Fibroblast of lung (primary cell): Measurements from ENCODE around the gene SYT14.
"Not testable (repeated sequence)": the region's sequence is repeated elsewhere in the genome, so short reads cannot be mapped to it uniquely, and the experiment has no call there.

Source experiments
- EZH2 ChIP-seq: IDR thresholded peaks from 2 replicates; pipeline ENCODE4 v1.5.1; 2012; ENCODE audit warnings: low read length, control low read depth, mild to moderate bottlenecking; ENCODE audit errors: missing control alignments
- TF ChIP-seq, protein P1 (sequence below), 2 donors: IDR thresholded peaks in 1 of 2; conservative IDR thresholded peaks in 1 of 2; 1 replicate in 1 of 2; 2 replicates in 1 of 2; pipeline ENCODE4 v1.5.1; 2011 to 2012; ENCODE audit warnings: low read length in 2 of 2, control low read depth in 1 of 2, inconsistent platforms in 1 of 2, low read depth in 1 of 2, mild to moderate bottlenecking in 1 of 2

DNA sequence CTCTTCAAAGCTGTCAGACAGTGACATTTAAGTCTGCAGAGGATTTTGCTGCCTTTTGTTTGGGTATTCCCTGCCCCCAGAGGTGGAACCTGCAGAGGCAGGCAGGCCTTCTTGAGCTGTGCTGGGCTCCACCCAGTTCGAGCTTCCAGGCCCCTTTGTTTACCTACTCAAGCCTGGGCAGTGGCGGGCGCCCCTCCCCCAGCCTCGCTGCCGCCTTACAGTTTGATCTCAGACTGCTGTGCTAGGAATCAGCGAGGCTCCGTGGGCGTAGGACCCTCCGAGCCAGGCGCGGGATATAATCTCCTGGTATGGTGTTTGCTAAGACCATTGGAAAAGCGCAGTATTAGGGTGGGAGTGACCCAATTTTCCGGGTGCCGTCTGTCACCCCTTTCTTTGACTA is 40.7 kb downstream of the SYT14 start:
- TF ChIP-seq, protein P1, sequence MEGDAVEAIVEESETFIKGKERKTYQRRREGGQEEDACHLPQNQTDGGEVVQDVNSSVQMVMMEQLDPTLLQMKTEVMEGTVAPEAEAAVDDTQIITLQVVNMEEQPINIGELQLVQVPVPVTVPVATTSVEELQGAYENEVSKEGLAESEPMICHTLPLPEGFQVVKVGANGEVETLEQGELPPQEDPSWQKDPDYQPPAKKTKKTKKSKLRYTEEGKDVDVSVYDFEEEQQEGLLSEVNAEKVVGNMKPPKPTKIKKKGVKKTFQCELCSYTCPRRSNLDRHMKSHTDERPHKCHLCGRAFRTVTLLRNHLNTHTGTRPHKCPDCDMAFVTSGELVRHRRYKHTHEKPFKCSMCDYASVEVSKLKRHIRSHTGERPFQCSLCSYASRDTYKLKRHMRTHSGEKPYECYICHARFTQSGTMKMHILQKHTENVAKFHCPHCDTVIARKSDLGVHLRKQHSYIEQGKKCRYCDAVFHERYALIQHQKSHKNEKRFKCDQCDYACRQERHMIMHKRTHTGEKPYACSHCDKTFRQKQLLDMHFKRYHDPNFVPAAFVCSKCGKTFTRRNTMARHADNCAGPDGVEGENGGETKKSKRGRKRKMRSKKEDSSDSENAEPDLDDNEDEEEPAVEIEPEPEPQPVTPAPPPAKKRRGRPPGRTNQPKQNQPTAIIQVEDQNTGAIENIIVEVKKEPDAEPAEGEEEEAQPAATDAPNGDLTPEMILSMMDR (conservative IDR thresholded peaks at IDR 0.05 in 1 of 2, IDR thresholded peaks at IDR 0.05 in 1 of 2; ENCODE audit: low read depth in 1 of 2, low read length in 2 of 2): not testable (repeated sequence)
- not testable (repeated sequence) for TF ChIP-seq EZH2
